ENCODE results near the gene FAHD1. TPM values are rescaled to one million over a fixed set of nuclear protein-coding genes. Genes with fewer than 3 reads are reported as not detected.
"Not testable (repeated sequence)": the region's sequence is repeated elsewhere in the genome, so short reads cannot be mapped to it uniquely, and the experiment has no call there.

Gene FAHD1
- total RNA-seq, 1 donor from 2014 or later, result 26.3 TPM

GRCh38 chr16:1870365-1871082 is 43.5 kb downstream of the FAHD1 start:
- peaks cover 6% of the 10 kb centered on the region for H3K4me1 ChIP-seq
- H3K27ac ChIP-seq (replicated peaks), result no peak overlapping the region
- peaks cover 50% of the 10 kb centered on the region for H3K27me3 ChIP-seq (ENCODE audit: low read depth)
- no peaks in the 10 kb centered on the region for H3K36me3 ChIP-seq
- TF ChIP-seq CTCF (IDR thresholded peaks at IDR 0.05; ENCODE audit: borderline replicate concordance), result no peak
- intact Hi-C loops (cut with micrococcal nuclease), result no loop called here
- no peaks in the 10 kb centered on the region for H3K9me3 ChIP-seq (replicated peaks)
- no peak overlapping the region for H3K4me3 ChIP-seq
- no peak for DNase-seq

- Histone ChIP-seq H3K27me3 (ENCODE audit: low read depth) (peaks cover 56% of the 10 kb centered on the region), H3K4me3 (peak within 1 kb of the TSS; percentile 45), H3K9me3 (replicated peaks) (no peaks in the 10 kb centered on the region), H3K4me1 (peaks cover 6% of the 10 kb centered on the region), H3K36me3 (no peaks in the 10 kb centered on the region), H3K27ac (replicated peaks) (no peak within 1 kb of the TSS)
- intact Hi-C loops (cut with micrococcal nuclease), result no loop called here
- no peak for DNase-seq
- TF ChIP-seq CTCF (IDR thresholded peaks at IDR 0.05; ENCODE audit: borderline replicate concordance), result no peak
These were observed 45.1 kb downstream of the FAHD1 start, which contains the start of gene MEIOB for GRCh38 chr16:1871974-1872635. TSS of gene MEIOB (minus strand) at chr16:1872164. CDS start at chr16:1868175, 3,989 bp downstream.

GRCh38 chr16:1874854-1875253 is 47.8 kb downstream of the FAHD1 start:
- DNase-seq, result no peak
- H3K36me3 ChIP-seq, result no peaks in the 10 kb centered on the region
- TF ChIP-seq CTCF (IDR thresholded peaks at IDR 0.05; ENCODE audit: borderline replicate concordance), result no peak
- no peak overlapping the region for H3K27ac ChIP-seq (replicated peaks)
- H3K4me3 ChIP-seq, result no peak overlapping the region
- intact Hi-C loops (cut with micrococcal nuclease), result no loop called here
- peaks cover 6% of the 10 kb centered on the region for H3K4me1 ChIP-seq
- H3K9me3 ChIP-seq (replicated peaks), result no peaks in the 10 kb centered on the region
- H3K27me3 ChIP-seq (ENCODE audit: low read depth), result peaks cover 78% of the 10 kb centered on the region

GRCh38 chr16:1876066-1876465 is 49.1 kb downstream of the FAHD1 start:
- H3K4me1 ChIP-seq; H3K4me3 ChIP-seq; intact Hi-C loops (cut with micrococcal nuclease); H3K36me3 ChIP-seq; H3K9me3 ChIP-seq (replicated peaks); DNase-seq; H3K27ac ChIP-seq (replicated peaks): not testable (repeated sequence)
- peaks cover 89% of the 10 kb centered on the region for H3K27me3 ChIP-seq (ENCODE audit: low read depth)

- Histone ChIP-seq H3K9me3 (replicated peaks) (no peaks in the 10 kb centered on the region), H3K27ac (replicated peaks) (no peak overlapping the region), H3K4me3 (no peak overlapping the region), H3K27me3 (ENCODE audit: low read depth) (peaks cover 93% of the 10 kb centered on the region), H3K36me3 (no peaks in the 10 kb centered on the region), H3K4me1 (peaks cover 6% of the 10 kb centered on the region)
- no peak for DNase-seq
- intact Hi-C loops (cut with micrococcal nuclease), result no loop called here
- TF ChIP-seq CTCF (IDR thresholded peaks at IDR 0.05; ENCODE audit: borderline replicate concordance), result no peak
These were observed 49.5 kb downstream of the FAHD1 start for GRCh38 chr16:1876468-1876867.

GRCh38 chr16:1877089-1877488 is 50.1 kb downstream of the FAHD1 start:
- no peaks in the 10 kb centered on the region for H3K36me3 ChIP-seq
- peaks cover 95% of the 10 kb centered on the region for H3K27me3 ChIP-seq (ENCODE audit: low read depth)
- H3K4me3 ChIP-seq, result no peak overlapping the region
- H3K9me3 ChIP-seq (replicated peaks), result no peaks in the 10 kb centered on the region
- DNase-seq, result no peak
- peaks cover 4% of the 10 kb centered on the region for H3K4me1 ChIP-seq
- intact Hi-C loops (cut with micrococcal nuclease), result no loop called here
- H3K27ac ChIP-seq (replicated peaks), result no peak overlapping the region
- TF ChIP-seq CTCF (IDR thresholded peaks at IDR 0.05; ENCODE audit: borderline replicate concordance), result no peak
